GM19463 (cell line): Measurements from ENCODE around the gene EFCAB11.

Source experiments
- ATAC-seq: cut with Tn5 transposase; IDR thresholded peaks from one replicate; pipeline ENCODE4 v1.9.1; 2021; ENCODE audit warnings: mild to moderate bottlenecking, moderate library complexity; ENCODE audit not compliant: unreplicated experiment

EFCAB11 gene

GRCh38 chr14:89828471-89829165, 125.9 kb downstream of the EFCAB11 start:
- ATAC-seq, result no peak

- no peak for ATAC-seq
These were observed 127.3 kb downstream of the EFCAB11 start for GRCh38 chr14:89827265-89827664.

GRCh38 chr14:89826596-89826995, 127.9 kb downstream of the EFCAB11 start:
- ATAC-seq, result no peak

GRCh38 chr14:89823743-89824142, 130.8 kb downstream of the EFCAB11 start:
- ATAC-seq, result no peak

- no peak for ATAC-seq
These were observed 140.4 kb downstream of the EFCAB11 start for GRCh38 chr14:89814126-89814525.

- ATAC-seq, result no peak
These were observed 140.9 kb downstream of the EFCAB11 start for GRCh38 chr14:89813617-89814031.

GRCh38 chr14:89811954-89812575, 142.5 kb downstream of the EFCAB11 start:
- ATAC-seq, result no peak

- no peak for ATAC-seq
These were observed 144.4 kb downstream of the EFCAB11 start for GRCh38 chr14:89810101-89810500.

- no peak for ATAC-seq
These were observed 146.6 kb downstream of the EFCAB11 start for GRCh38 chr14:89807892-89808291.

- ATAC-seq, result no peak
These were observed 147.4 kb downstream of the EFCAB11 start for GRCh38 chr14:89807151-89807550.

GRCh38 chr14:89806451-89806850, 148.1 kb downstream of the EFCAB11 start:
- no peak for ATAC-seq

GRCh38 chr14:89805501-89805900, 149.0 kb downstream of the EFCAB11 start:
- ATAC-seq, result no peak

- ATAC-seq, result no peak
These were observed 151.0 kb downstream of the EFCAB11 start for GRCh38 chr14:89803542-89803941.

GRCh38 chr14:89801136-89801535, 153.4 kb downstream of the EFCAB11 start:
- ATAC-seq, result no peak

GRCh38 chr14:89798212-89798773, 156.2 kb downstream of the EFCAB11 start:
- no peak for ATAC-seq

- ATAC-seq, result no peak
These were observed 157.4 kb downstream of the EFCAB11 start for GRCh38 chr14:89797148-89797547.

GRCh38 chr14:89794096-89794495, 160.4 kb downstream of the EFCAB11 start:
- no peak for ATAC-seq

- ATAC-seq, result no peak
These were observed 161.2 kb downstream of the EFCAB11 start for GRCh38 chr14:89793367-89793716.

- no peak for ATAC-seq
These were observed 161.8 kb downstream of the EFCAB11 start for GRCh38 chr14:89792489-89793366.

GRCh38 chr14:89787525-89787924, 167.0 kb downstream of the EFCAB11 start:
- no peak for ATAC-seq

GRCh38 chr14:89781046-89781445, 173.5 kb downstream of the EFCAB11 start:
- no peak for ATAC-seq
